Tongue (tissue), 2 donors: ENCODE measurements around the gene TMEM239. TPM values are rescaled to one million over a fixed set of nuclear protein-coding genes. Genes with fewer than 3 reads are reported as not detected.
"Not testable (repeated sequence)": the region's sequence is repeated elsewhere in the genome, so short reads cannot be mapped to it uniquely, and the experiment has no call there.

Experiments used
- DNase-seq: peaks from one replicate; pipeline ENCODE4 v3.0.0-alpha.2; 2015
- total RNA-seq: library from RNA; depleted of rRNA; stranded (reverse); fragments of >200 nt; gene quantifications from one replicate; pipeline ENCODE4 v1.2.3, GENCODE V29; 2014

Gene TMEM239
- total RNA-seq, 1 donor from 2014 or later = not detected

GRCh38 chr20:2820896-2821869 lies 5.0 kb downstream of the TMEM239 start:
- no peak for DNase-seq

- no peak for DNase-seq
Measured at GRCh38 chr20:2822073-2822472, 5.9 kb downstream of the TMEM239 start.

- DNase-seq = no peak
Measured at GRCh38 chr20:2825761-2826160, 9.6 kb downstream of the TMEM239 start.

GRCh38 chr20:2826655-2827054 lies 10.5 kb downstream of the TMEM239 start:
- DNase-seq = no peak

- no peak for DNase-seq
Measured at GRCh38 chr20:2829376-2829775, 13.2 kb downstream of the TMEM239 start.

- not testable (repeated sequence) for DNase-seq
Measured at GRCh38 chr20:2831206-2831605, 15.0 kb downstream of the TMEM239 start.

GRCh38 chr20:2833761-2834160 lies 17.6 kb downstream of the TMEM239 start:
- DNase-seq = no peak

- DNase-seq = no peak
Measured at GRCh38 chr20:2834401-2835110, 18.4 kb downstream of the TMEM239 start.

- no peak for DNase-seq
Measured at GRCh38 chr20:2835331-2835796, 19.2 kb downstream of the TMEM239 start.

- no peak for DNase-seq
Measured at GRCh38 chr20:2836035-2836434, 19.9 kb downstream of the TMEM239 start.

- no peak for DNase-seq
Measured at GRCh38 chr20:2837221-2837960, 21.2 kb downstream of the TMEM239 start.

GRCh38 chr20:2838170-2838797 lies 22.1 kb downstream of the TMEM239 start:
- no peak for DNase-seq

GRCh38 chr20:2838847-2839671 lies 22.9 kb downstream of the TMEM239 start:
- no peak for DNase-seq

GRCh38 chr20:2839732-2840137 lies 23.6 kb downstream of the TMEM239 start:
- no peak for DNase-seq

GRCh38 chr20:2840138-2840966 lies 24.2 kb downstream of the TMEM239 start, which contains the start of the genes PCED1A and VPS16:
Gene PCED1A (minus strand): TSS chr20:2840655. CDS start chr20:2839912, 743 bp downstream.
Gene VPS16 (plus strand): TSS chr20:2840745. CDS start chr20:2840775, 30 bp downstream.
- DNase-seq = peak; percentile 94

GRCh38 chr20:2840967-2841531 lies 24.9 kb downstream of the TMEM239 start:
- peak; percentile 75 for DNase-seq

- DNase-seq = no peak
Measured at GRCh38 chr20:2845607-2846006, 29.4 kb downstream of the TMEM239 start.

GRCh38 chr20:2846698-2847097 lies 30.5 kb downstream of the TMEM239 start:
- DNase-seq = no peak

GRCh38 chr20:2847802-2848201 lies 31.6 kb downstream of the TMEM239 start:
- DNase-seq = no peak
